Pons (tissue), 1 donor: Measurements from ENCODE around the gene EID2.

Experiments used
- DNase-seq: peaks from one replicate; pipeline ENCODE4 v3.0.0-alpha.2; 2016; ENCODE audit warnings: low spot score

EID2 gene

DNA sequence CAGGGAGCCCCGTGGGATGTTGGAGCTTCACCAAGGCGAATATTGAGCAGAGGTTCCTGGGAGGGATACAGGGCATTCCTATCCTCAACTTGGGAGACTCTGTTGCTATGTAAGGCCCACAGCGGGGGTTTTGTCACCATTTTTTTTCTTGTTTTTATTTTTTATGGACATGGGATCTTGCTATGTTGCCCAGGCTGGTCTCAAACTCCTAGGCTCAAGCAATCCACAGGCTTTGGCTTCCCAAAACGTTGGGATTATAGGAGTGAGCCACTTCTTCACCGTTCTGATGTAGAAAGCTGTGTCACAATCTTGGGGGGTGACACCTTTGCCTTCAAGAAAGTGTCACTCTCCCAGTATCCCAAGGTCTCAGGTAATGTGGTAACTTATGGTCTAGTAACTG is 38.6 kb downstream of the EID2 start:
- no peak for DNase-seq

DNA sequence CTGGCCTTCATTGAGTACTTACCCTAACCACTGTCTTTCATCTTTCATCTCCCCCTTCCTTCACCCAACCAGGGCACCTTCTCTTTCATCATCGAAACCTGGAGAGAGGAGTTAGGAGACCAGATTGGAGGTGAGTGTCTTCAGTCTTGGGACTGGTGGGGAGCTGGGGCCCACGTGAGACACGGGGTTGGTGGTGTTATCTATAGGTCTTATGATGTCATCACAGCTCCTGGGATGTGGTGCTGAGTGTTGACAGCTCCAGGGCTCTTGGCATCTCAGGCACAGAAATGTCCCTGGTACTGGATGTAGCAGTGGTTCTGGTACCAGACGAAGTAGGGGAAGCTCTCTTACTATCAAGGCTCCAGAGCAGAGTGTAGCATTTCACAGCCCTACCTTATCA is 39.4 kb downstream of the EID2 start:
- no peak for DNase-seq

- no peak for DNase-seq
These were observed 40.0 kb downstream of the EID2 start for GRCh38 chr19:39499932-39500331.

DNA sequence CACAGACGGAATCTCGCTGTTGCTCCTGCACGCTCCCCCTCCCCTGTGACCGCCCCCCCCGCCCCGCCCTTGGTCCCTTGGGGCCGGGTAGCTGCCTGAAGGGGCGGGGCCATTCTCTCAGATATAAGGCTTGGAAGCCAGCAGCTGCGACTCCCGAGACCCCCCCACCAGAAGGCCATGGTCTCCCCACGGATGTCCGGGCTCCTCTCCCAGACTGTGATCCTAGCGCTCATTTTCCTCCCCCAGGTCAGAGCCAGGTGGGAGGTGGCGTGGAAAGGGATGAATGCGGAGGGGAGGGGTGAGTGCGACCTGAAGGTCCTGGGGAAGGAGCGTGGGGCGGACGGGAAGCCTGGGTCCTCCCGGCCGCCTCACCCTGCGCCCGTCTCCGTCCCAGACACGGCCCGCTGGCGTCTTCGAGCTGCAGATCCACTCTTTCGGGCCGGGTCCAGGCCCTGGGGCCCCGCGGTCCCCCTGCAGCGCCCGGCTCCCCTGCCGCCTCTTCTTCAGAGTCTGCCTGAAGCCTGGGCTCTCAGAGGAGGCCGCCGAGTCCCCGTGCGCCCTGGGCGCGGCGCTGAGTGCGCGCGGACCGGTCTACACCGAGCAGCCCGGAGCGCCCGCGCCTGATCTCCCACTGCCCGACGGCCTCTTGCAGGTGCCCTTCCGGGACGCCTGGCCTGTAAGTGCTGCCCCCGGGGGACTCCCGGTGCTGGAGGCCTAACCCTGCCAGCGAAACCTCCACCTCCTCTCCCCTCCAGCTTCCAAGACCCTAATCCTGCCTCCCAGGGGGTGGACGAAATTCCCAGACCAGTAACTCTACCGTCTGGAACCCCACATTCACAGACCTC is 40.9 kb downstream of the EID2 start, which contains the start of gene DLL3:
Gene DLL3, plus strand, starts transcription at position 150 of the 845 bp plus-strand sequence. Its CDS starts 28 bp downstream, at position 178.
- DNase-seq: no peak

DNA sequence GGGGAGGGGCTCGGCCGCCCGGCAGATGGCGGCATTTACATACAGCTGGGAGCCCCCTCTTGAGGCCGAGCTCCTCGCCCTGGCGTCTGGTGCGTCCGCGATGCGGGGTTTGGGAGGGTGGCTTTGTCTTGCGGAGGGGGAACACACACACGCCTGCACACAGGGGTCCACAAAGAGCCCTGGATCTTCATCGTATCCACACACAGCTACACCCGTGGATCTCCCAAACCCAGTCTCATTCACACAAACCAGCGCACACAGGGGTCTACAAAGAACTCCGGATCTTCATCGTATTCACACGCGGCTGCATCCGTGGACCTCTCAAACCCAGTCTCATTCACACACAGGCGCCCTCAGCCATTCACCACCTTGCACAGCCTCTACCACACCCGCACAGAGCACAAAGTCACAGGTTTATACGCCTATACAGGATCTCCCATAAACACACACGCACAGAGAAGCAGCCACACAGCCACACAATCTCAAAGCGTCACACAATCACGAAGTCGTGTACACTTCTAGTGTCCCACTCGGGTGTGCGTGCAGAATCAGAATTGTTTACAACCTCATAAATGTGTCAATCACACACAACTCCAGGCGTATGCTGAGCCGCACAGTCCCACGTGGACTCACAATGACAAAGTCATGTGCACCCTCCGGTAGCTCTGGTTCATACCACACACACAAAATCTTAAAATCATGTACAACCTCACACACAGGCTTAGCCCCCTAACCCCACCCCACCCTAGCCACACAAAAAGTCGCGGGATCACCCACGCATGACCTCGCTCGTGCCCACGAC is 41.8 kb downstream of the EID2 start:
- peak; percentile 14 for DNase-seq

GRCh38 chr19:39497701-39497995 is 42.3 kb downstream of the EID2 start:
- no peak for DNase-seq

DNA sequence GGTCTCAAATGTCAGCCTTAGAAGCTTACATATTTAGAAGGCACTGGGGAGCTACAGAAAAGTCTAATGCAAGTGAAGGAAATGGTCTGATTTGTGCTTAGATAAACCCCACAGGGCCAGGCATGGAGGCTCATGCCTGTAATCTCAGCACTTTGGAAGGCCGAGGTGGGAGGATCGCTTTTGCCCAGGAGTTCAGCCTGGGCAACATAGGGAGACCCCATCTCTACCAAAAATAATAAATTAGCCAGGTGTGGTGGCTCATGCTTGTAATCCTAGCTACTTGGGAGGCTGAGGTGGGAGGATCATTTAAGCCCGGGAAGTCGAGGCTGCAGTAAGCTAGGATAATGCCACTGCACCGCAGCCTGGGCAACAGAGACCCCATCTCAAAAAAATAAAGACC is 43.9 kb downstream of the EID2 start:
- no peak for DNase-seq

DNA sequence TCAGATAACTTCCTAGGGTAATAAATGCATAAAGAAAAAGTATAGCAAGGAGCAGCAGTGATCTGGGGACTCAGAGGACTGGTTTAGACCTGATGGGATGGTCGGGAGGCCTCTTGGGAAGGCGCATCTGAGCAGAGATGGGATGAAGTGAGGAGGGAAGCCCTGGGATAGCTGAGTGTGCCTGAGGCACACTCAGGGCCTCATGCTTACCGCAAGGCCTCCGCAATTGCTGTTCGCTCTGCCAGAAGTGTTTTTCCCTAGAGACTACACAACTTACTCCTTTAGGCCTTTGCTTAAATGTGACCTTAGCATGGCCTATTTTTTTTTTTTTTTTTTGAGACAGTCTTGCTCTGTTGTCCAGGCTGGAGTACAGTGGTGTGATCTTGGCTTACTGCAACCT is 45.3 kb downstream of the EID2 start:
- no peak for DNase-seq

- DNase-seq: no peak
These were observed 47.2 kb downstream of the EID2 start for GRCh38 chr19:39492788-39493187.

- DNase-seq: no peak
These were observed 47.7 kb downstream of the EID2 start for GRCh38 chr19:39492225-39492624.

DNA sequence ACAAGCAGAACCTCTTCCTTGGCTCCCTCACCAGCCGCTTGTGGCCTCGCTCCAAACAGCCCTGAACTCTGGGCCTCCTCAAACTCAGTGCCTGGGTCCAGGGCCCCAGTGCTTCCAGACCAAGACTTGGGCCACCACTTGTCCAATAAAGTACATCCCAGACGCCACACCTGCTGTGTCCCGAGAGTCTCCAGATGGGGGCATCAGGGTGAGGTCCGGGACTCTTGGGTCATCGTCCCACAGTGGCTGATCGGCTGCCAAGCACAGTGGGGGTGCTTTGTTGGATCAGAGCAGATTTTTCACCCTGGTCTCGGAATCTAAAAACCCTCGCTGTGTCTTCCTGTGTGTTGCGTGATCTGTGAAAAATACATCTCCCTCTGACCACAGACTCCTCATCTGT is 50.2 kb downstream of the EID2 start:
- no peak for DNase-seq
